Progenitor cell of endocrine pancreas (in vitro differentiated cells): Measurements from ENCODE around the gene SUB1. TPM values are rescaled to one million over a fixed set of nuclear protein-coding genes. Genes with fewer than 3 reads are reported as not detected.

ENCODE experiments used
- DNase-seq: peaks from one replicate; pipeline ENCODE4 v3.0.0; 2021; ENCODE audit warnings: low spot score; ENCODE audit not compliant: unreplicated experiment
- H3K27ac Mint-ChIP-seq: 2 replicates; pipeline ENCODE4 v1.8.0; 2021; ENCODE audit warnings: mild to moderate bottlenecking, moderate library complexity, mixed read lengths
- H3K27me3 Mint-ChIP-seq: 2 replicates; pipeline ENCODE4 v1.8.0; 2021; ENCODE audit warnings: mixed read lengths
- H3K36me3 Mint-ChIP-seq: 2 replicates; pipeline ENCODE4 v1.8.0; 2022; ENCODE audit warnings: mixed read lengths; ENCODE audit not compliant: insufficient read depth
- H3K4me1 Mint-ChIP-seq: 2 replicates; pipeline ENCODE4 v1.8.0; 2021; ENCODE audit warnings: low read depth, mixed read lengths
- H3K4me3 Mint-ChIP-seq: 2 replicates; pipeline ENCODE4 v1.8.0; 2021; ENCODE audit warnings: low read depth, mild to moderate bottlenecking, moderate library complexity, mixed read lengths
- H3K9me3 Mint-ChIP-seq: 2 replicates; pipeline ENCODE4 v1.8.0; 2021; ENCODE audit warnings: low read depth, mixed read lengths
- total RNA-seq: library from RNA; stranded (reverse); gene quantifications from 2 replicates; pipeline ENCODE4 v1.2.1, GENCODE V29; 2021
- TF ChIP-seq, protein P1 (sequence below): fragments of 200-600 bp; sonication (generic); IDR thresholded peaks from one replicate; pipeline ENCODE4 v1.5.0; 2021; ENCODE audit warnings: antibody characterized with exemption, mild to moderate bottlenecking; ENCODE audit not compliant: unreplicated experiment

The SUB1 gene
- total RNA-seq, 1 donor from 2014 or later: 211 TPM

DNA sequence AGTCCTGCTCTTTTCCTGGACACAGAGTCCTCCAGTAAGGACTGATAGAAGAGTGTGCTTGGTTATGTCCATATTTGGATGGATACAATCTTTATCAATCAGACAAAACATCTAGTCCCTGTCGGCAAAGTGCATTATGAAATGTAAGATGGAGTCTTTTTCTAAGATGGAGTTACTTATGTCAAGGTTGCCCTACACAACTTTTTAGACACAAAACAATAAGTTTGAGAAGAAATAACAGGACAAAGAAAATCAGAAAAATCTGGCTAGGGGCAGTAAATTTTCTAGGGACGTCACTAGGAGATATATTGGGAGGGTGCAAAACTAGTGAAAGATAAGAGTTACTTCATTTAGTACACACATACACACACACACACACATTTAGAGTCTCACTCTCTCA lies 23.3 kb upstream of the SUB1 start:
- DNase-seq: no peak
- TF ChIP-seq, protein P1, sequence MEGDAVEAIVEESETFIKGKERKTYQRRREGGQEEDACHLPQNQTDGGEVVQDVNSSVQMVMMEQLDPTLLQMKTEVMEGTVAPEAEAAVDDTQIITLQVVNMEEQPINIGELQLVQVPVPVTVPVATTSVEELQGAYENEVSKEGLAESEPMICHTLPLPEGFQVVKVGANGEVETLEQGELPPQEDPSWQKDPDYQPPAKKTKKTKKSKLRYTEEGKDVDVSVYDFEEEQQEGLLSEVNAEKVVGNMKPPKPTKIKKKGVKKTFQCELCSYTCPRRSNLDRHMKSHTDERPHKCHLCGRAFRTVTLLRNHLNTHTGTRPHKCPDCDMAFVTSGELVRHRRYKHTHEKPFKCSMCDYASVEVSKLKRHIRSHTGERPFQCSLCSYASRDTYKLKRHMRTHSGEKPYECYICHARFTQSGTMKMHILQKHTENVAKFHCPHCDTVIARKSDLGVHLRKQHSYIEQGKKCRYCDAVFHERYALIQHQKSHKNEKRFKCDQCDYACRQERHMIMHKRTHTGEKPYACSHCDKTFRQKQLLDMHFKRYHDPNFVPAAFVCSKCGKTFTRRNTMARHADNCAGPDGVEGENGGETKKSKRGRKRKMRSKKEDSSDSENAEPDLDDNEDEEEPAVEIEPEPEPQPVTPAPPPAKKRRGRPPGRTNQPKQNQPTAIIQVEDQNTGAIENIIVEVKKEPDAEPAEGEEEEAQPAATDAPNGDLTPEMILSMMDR: no peak
- no peaks in the 10 kb centered on the region for H3K36me3 Mint-ChIP-seq
- H3K4me3 Mint-ChIP-seq: no peak overlapping the region
- H3K9me3 Mint-ChIP-seq: no peaks in the 10 kb centered on the region
- no peaks in the 10 kb centered on the region for H3K27me3 Mint-ChIP-seq
- peaks cover 3% of the 10 kb centered on the region for H3K4me1 Mint-ChIP-seq
- H3K27ac Mint-ChIP-seq: no peak overlapping the region

GRCh38 chr5:32562843-32563242 lies 22.5 kb upstream of the SUB1 start:
- Mint-ChIP-seq H3K27ac (no peak overlapping the region), H3K4me3 (no peak overlapping the region), H3K27me3 (no peaks in the 10 kb centered on the region), H3K9me3 (no peaks in the 10 kb centered on the region), H3K36me3 (no peaks in the 10 kb centered on the region), H3K4me1 (peaks cover 3% of the 10 kb centered on the region)
- no peak for DNase-seq
- TF ChIP-seq, protein P1: no peak

DNA sequence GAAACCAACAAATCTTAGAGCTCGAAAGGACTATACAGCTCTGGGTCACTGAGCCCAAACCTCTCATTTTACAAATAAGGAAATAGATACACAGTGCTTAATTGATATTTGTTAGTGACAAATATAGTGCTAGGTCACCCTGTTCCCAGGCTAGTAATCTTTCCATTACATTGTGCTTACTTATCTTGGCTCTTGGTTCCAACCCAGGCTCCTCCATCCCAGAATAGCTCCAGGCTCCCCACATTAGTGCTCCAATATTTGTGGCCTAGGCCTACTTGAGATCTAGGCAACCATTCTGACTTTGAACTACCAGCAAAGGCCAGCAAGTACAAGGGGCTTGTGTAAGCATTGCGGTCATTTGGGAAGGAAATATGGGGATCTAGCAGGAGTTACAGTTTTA lies 21.7 kb upstream of the SUB1 start:
- H3K36me3 Mint-ChIP-seq: no peaks in the 10 kb centered on the region
- H3K4me3 Mint-ChIP-seq: no peak overlapping the region
- H3K27ac Mint-ChIP-seq: peak overlapping the region; percentile 18
- TF ChIP-seq, protein P1: no peak
- H3K9me3 Mint-ChIP-seq: no peaks in the 10 kb centered on the region
- H3K27me3 Mint-ChIP-seq: no peaks in the 10 kb centered on the region
- DNase-seq: no peak
- H3K4me1 Mint-ChIP-seq: peaks cover 3% of the 10 kb centered on the region

DNA sequence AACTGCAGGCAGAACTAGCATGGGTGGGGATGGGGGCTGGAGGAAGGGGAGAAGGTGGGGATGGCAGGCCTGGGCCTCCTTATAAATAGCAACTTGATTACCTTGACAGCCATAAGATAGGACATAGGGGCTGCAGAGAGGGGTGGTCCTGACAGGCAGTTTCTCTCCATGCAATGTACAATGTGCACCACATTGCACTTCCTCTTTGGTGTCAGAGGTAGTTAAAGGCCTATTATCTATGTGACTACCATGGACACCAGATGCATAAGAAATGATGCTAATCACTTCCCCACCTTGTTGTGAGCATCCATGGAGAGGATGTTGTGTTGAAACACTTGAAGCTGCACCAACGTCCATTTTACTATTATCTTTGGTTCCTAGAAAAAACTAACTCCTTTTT lies 20.2 kb upstream of the SUB1 start:
- no peaks in the 10 kb centered on the region for H3K9me3 Mint-ChIP-seq
- TF ChIP-seq, protein P1: no peak
- no peak for DNase-seq
- H3K4me1 Mint-ChIP-seq: peaks cover 3% of the 10 kb centered on the region
- H3K4me3 Mint-ChIP-seq: no peak overlapping the region
- no peaks in the 10 kb centered on the region for H3K27me3 Mint-ChIP-seq
- no peaks in the 10 kb centered on the region for H3K36me3 Mint-ChIP-seq
- no peak overlapping the region for H3K27ac Mint-ChIP-seq

DNA sequence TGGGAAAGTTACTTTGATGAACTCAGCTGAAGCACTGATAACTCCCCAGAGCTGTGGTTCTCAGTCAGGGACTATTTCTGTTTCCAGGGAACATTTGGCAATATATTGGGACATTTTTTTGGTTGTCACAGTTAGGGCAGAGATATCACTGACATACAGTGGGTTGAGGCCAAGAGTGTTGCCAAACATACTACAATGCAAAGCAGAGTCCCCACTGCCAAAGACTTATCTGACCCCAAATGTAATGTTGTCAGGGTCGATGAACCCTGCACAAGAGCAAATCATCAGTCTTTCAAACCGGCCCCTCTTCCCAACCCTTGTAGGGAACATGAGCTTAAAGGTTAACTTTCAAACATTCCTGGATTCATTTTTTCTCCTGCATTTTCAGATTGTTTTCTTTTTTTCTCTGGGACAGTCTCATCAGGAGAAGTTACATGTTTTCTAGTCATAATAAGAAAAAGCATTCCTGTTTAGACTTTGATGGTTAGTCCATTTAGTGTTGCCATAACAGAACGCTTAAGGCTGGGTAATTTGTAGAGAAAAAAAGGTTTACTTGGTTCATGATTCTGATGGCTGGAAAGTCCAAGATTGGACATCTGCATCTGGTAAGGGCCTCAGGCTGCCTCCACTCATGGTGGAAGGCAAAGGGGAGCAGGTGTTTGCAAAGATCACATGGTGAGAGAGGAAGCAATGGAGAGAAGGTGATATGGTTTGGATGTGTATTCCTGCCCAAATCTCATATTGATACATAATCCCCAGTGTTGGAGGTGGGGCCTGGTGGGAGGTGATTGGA lies 18.8 kb upstream of the SUB1 start:
- Mint-ChIP-seq H3K36me3 (no peaks in the 10 kb centered on the region), H3K4me1 (peaks cover 3% of the 10 kb centered on the region), H3K4me3 (no peak overlapping the region), H3K27me3 (no peaks in the 10 kb centered on the region), H3K9me3 (no peaks in the 10 kb centered on the region), H3K27ac (no peak overlapping the region)
- no peak for DNase-seq
- TF ChIP-seq, protein P1: no peak
